GM19023 (cell line): Measurements from ENCODE around the gene SLC2A13.
A peak's percentile ranks its signal among the peaks of the same experiment; 100 is the strongest.
"Not testable (repeated sequence)": the region's sequence is repeated elsewhere in the genome, so short reads cannot be mapped to it uniquely, and the experiment has no call there.

Experiments
- ATAC-seq: cut with Tn5 transposase; IDR thresholded peaks from one replicate; pipeline ENCODE4 v1.9.1; 2021; ENCODE audit warnings: mild to moderate bottlenecking, moderate library complexity; ENCODE audit not compliant: unreplicated experiment

The SLC2A13 gene

DNA sequence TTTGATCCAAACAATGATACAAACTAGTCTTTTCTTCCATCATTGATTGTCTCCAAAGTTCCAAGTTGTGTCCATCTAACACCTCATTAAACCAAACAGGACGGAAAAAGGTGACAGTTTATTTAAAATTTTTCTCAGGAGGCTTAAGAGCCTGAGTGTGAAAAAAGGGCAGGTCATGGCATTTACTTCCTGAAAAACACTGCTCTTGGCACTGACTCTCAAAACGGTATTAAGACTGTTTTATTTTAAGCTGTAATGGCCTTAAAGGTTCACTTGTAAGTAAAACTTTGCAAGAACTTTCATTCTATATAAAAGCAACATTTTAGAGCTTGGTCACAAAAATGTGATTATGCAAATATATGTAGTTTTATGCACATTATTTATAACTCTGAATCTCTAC is 222.5 kb downstream of the SLC2A13 start:
- ATAC-seq: no peak

DNA sequence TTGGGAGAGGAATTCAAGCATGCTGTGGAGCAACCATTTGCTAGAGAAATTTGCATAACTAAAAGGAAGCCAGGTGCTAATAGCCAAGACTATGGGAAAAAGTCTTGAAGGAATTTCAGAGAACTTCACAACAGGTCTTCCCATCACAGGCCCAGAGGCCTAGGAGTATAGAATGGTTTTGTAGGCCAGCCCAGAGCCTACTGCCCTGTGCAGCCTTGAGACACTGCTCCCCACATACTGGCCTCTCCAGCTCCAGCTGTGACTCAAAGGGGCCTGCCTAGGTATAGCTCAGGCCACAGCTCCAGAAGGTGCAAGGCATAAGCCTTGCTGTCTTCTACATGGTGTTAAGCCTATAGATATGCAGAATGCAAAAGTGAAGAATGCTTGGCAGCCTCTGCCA is 227.1 kb downstream of the SLC2A13 start:
- ATAC-seq: no peak

DNA sequence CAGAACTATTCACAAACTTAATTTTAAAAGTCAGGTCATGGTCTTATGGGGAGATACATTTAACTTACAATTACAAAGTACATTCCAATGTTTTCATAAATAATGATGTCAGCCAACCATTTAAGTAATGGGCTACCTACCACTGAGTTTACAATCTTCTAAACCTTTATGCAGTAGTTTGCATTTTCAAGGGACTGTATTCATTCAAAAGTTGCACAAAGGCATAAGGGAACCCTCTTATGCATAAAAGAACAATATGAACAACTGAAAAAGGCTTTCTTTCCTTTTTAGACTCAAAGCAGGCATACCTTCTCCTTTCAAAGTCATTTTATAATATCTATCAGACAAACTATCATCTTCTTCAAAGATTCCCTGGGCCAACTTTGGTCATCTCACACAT is 230.2 kb downstream of the SLC2A13 start:
- ATAC-seq: no peak

DNA sequence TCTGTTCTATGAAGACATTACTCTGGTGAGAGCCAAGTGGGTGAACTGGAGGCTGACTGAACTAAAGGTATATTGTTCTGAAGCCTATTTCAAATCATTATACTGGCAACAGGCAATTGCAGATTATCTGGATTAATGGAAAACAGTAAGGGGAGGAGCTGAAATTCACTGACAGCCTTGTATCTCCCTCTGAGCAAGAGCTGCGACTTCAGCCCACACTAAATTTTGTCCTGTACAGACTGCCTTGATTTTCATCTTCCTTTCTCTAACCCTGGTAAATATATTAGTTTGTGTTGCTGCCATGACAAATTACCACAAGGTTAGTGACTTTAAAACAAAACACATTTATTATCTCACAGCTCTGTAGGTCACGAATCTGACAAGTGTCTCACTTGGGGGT is 231.1 kb downstream of the SLC2A13 start:
- ATAC-seq: no peak

DNA sequence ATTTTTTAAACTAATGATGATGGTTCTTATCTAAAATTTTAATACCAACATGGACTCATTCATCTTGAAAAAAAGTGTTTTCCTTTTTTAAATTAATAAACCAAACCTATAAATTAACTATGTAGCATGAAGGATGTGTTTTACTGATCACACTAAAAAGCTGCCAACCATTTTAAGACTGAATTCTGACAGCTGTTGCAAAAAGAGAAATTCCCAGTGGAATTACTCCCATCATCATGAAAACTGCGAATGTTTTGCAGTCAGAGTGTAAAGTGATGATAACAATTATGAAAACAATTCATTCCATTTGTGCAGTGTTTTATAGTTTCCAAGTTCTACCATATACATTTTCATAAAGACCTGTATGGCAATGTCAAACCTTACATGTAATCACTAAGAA is 232.8 kb downstream of the SLC2A13 start:
- ATAC-seq: no peak

DNA sequence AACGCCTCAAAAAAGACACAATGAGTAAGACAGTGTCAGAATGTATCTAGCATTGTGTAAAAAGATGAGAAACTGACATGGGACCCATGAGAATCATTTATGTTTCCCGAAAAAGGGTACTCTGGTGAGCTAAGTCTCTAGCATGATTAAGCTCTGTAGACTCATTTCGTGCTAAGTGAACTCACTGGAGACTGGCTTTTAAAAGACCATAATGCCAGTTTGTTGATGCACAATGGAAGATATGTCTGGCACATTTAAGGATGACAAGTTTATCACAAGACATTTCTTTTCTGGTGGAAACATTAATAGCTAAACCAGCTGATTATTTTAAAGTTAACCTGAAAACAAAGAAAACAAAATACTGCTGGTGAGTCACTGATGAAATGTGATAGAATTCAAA is 233.5 kb downstream of the SLC2A13 start:
- no peak for ATAC-seq

DNA sequence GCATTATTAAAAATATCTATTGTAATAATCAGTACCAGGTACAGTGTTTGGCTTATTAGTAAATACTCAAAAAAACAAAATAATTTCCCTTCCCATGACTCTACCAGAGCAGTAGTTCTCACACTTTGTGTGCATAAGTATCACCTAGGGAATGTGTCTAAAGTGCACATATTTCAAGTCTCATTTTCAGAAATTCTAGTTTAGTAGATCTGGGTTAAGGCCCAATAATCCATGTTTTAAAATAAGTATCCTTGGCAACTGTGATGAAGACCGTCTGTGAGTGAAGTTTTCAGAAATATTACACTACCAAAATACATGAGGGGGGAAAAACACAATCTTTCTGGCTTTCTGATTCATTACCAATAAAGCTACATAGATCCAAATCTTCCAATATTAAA is 237.6 kb downstream of the SLC2A13 start:
- no peak for ATAC-seq

DNA sequence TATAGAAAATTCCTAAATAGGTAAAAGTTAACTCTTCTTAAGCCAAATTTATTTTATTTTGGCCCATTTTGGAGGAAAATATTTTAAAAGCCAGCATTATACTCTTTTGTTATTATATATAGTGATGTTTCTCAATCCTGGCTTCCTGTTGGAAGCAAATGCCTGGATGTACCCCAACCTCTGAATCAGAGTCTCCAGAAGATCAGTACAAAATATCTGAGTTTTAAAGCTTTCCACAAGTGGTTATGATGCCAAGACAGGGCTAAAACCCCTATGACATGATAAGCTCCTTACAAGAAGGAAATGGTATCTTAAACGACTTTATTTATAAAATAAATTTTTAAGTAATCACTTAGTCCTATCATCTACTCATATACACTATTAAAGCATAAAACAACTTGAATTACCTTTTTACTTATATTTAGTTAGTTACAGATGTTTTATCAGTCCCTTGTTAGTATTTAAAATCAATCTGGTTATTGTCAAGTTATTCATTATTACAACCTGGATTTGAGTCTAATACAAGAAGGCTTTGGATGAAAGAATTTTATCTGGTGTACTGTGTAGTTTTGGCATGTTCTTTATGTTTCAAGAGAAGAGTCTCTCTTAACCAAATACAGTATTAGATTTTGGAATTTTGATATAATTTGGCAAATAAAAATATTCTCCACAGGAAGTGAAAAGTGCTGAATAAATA is 238.1 kb downstream of the SLC2A13 start:
- no peak for ATAC-seq

DNA sequence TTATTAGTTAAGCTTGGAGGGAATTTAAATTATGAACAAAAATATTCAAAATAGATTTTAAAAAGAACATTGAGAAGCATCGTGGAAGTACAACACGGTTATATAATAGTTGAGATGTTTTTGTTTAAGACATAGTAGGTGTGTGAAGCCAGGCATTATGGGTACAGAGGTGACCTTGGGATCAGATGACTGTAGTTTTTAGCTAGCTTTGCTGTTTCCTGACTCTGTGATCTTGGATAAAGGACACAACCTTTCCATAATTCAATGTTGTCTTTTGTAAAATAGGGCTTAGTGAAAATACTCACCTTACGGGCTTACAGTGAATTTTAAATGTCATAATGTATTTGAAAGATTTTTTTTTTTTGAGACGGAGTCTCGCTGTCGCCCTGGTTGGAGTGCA is 239.7 kb downstream of the SLC2A13 start:
- no peak for ATAC-seq

DNA sequence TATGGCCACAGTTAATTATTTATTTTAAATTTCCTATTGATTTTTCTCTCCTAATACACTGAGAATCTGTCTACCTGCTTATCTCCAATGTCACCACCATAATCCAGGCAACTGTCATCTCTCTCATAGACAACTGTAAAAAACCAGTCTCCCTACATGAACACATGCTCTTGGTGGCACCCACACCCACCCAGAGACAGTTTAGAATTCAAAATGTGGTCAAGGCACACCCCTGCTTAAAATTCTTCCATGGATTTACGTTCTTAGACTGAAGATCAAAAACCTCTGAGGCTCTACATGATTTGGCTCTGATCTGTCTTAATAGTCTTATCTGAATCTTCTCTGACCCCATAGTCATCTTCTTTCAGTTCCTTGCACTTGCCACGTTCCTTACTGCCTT is 245.2 kb downstream of the SLC2A13 start:
- ATAC-seq: no peak

DNA sequence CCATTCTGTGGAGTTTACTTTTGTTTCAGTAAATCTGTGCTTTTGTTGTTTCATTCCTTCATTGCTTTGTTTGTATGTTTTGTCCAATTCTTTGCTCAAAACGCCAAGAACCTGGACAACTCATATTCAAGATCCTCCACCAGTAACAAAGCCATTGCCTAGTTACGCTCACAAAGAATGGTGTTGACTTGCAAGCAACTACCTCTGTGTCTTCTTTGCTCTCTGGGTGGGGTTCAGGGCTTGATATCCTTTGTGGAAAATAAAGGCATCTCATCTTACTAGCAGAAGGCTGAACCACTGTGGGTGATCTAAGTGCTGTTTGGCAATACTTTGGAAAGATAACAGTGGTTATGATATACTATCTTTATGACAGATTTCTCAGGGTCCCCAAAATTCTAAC is 252.9 kb downstream of the SLC2A13 start:
- ATAC-seq: no peak

DNA sequence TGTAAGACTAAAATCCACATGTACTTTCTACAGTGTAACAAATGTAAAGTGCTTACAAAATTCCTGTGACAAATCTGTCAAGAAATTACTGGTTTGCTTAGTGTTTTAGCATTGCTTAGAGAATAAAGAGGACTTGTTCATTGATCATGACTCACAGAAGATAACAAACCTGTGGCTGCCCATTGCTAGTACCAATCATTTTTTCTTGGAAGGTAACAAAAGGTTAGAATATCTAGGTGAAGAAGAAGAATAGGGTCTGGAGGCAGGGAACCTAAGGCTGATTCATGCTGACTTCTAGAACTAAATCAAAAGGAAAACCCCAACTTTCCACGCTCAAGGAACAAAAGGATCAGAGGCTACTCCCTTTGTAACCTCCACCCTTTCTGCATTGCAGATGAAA is 253.5 kb downstream of the SLC2A13 start:
- no peak for ATAC-seq

DNA sequence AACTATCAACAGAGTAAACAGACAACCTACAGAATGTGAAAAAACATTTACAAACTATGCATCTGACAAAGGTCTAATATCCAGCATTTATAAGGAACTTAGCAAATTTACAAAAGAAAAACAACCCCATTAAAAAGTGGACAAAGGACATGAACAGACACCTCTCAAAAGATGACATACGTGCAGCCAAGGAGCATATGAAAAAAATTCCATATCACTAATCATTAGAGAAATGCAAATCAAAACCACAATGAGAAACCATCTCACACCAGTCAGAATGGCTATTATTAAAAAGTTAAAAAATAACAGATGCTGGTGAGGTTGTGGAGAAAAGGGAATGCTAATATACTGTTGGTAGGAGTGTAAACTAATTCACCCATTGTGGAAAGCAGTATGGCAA is 257.7 kb downstream of the SLC2A13 start:
- not testable (repeated sequence) for ATAC-seq

DNA sequence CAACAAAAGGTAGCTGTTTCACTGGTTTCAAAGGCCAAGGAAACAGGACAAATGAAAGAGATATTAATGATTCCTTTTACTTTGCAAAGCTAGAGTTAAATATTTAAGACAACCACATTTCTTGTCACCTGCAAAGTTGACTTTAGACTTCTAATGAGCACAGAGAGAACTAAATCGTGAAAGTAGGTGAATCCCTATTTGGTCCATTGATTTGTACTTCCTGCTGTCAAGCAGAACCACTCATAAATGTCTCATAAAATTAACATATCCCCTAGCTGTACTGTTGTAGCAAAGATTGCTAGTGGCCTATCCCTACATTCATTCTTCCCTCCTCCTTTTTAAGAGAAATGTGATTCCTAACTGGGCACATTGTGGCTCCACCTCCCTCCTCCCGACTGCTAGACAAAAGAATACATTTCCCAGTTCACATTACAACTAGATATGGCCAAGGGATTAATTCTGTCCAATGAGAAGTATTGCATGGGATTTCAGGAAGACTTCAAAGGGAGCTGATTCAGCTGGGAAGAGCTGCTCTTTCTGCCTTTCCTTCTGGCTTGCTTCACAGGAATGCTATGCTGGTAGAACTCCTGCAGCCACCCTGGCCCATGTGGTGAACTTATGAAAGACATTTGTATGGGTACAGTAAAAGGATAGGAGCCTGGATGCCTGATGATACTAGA is 258.8 kb downstream of the SLC2A13 start:
- ATAC-seq: no peak

DNA sequence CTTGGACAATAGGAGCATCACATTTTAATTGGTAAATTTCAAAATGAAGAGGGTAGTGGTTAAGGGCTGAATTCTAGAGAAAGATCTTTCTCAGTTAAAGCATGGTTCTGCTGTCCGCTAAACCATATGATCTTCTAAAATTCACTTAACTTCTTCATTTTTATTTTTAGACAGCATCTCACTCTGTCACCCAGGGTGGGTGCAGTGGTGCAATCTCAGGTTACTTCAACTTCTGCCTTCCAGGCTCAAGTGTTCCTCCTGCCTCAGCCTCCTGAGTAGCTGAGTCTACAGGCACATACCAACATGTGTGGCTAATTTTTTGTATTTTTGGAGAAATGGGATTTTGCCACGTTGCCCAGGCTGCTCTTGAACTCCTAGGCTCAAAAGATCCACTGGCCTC is 259.6 kb downstream of the SLC2A13 start:
- no peak for ATAC-seq

DNA sequence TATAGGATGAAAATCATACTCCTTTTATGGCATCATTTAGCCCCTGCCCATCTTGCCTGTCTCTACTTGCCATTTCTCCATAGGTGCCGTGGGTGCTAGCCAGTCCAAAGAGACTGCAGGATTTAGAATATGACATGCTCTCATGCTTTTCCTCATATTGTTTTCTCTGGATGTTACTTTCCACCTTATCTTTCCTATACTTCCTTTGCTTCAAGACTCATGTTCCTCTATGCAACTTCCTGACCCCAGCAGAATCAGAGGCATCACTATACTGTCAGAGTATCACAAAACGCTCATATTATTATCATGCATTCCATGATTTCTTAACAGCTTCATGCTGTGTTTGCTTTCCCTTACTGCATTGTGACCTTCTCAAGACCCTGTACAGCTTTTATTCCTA is 265.5 kb downstream of the SLC2A13 start:
- no peak for ATAC-seq

DNA sequence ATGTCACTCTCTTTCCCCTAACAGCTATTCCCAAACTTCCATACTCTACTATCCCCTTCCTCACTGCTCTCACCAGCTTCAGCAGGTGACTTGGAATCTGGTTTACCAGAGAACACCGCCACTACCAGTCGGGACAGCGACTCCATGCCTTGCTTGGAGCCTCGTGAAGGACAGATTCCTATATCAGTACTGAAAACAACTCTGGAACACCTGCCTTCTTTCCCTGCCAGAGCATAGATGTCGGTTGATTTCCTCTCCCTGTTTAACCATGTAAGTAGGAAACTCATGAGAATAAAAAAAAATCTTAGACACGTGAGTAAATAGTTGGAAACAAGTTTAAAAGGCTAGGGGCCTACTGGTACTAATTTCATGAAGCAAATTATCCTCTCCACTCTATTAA is 266.8 kb downstream of the SLC2A13 start:
- no peak for ATAC-seq

DNA sequence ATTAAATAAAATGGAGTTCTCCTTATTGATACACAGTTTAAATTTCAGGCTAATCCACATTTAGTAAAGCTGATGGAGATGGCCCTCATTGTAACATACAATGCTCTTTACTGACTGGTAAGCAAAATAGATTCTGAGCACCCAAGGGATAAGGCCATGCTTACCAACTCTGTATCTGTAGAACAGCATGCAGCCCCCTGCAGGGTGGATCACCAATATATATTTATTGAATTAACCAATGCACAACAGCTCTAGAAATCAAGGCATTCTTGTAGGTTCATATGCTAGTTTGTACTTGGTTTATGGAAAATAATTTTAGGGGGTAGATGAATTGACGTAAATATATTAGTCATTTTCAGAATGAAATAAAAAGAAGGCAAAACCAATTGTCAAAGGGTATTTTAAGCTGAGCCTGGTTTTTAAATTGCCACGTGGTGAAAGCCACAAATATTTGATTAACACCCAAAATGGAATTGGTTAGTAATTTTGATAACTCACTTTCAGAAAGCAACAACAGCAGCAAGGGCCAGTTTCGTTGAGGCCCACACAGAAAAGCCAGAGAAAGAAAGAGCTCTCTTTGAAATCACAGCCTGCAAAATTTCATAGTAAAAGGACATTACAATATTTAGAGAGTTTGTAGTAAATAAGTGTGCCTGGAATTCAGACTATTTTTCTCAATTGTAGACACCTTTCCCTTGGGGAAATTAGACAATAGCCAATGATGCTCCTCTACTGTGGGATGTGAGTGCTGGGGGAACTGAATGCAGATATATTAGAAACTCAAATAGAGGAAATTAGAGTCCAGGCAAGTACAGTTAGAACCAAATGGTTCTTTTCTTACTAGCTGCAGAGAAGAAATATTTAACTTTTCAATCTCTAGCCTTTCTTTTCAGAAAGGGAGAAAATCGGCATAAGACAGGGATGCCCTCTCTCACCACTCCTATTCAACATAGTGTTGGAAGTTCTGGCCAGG is 270.1 kb downstream of the SLC2A13 start:
- ATAC-seq: peak; percentile 80

DNA sequence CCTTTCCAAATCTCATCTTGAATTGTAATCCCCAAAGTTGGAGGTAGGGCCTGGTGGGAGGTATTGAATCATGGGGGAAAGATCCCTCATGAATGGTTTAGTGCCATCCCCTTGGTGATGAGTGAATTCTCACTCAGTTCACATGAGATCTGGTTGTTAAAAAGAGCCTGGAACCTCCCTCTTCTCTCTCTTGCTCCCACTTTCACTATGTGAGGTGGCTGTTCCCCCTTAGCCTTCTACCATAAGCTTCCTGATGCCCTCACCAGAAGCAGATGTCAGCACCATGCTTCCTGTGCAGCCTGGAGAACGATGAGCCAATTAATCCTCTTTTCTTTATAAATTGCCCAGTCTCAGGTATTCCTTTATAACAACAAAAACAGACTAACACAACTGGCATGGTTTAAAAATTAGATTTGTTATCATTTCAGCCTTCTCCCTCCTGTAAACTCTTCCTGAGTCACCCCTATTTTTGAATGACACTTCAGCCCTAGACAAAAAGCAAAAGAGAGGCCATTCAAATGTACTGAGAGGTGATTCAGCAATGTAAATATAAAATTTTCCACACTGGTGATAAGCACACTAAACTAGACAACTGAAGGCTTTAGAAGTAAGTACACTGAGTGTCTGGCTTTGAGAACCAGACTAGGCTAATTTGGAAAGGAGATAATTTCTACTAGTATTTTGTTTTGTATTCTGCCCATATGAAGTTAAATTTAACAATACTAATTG is 274.1 kb downstream of the SLC2A13 start:
- no peak for ATAC-seq

DNA sequence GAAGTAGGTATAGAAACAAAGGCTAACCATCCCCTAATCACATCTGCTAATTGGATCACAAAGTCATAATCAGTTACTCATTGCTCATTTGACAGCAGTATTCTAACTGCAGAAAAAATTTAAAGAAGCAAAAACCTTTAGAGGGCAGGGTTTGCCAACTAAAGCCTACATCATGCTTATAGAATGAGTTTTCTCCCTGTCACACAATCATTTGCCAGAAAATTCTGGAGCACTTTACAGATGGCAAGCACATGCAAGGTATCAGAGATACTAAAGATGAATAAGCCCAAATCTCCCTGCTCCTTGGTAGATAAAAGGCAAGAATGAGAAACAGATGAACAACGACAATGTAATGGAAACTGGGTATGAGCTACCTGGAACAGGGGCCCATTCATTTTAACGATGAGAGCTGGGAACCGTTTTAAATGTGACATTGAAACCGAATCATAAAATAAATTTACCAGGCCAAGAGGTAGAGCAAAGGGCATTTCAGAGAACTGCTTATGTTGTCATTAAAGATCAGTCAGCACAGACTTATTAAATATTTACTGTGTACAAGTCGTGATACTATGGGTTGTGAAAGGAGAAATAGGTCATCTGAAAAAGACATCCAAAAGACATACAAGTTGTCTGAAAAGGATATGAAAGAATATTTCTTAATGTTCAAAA is 274.9 kb downstream of the SLC2A13 start:
- ATAC-seq: no peak
